Ascending aorta (tissue), 2 donors: ENCODE results near the gene UBXN11. TPM values are rescaled to one million over a fixed set of nuclear protein-coding genes. Genes with fewer than 3 reads are reported as not detected.
A peak's percentile ranks its signal among the peaks of the same experiment; 100 is the strongest.

Experiments
- DNase-seq, 2 donors: peaks; one replicate each; pipeline ENCODE4 v3.0.0-alpha.2; 2019; ENCODE audit warnings: low spot score in 2 of 2
- H3K27ac ChIP-seq, 2 donors: fragments of 200-600 bp; sonication (generic); one replicate each; pipeline ENCODE4 v1.5.1; 2016 to 2017; ENCODE audit warnings: mild to moderate bottlenecking in 1 of 2
- H3K27me3 ChIP-seq: fragments of 200-600 bp; sonication (generic); one replicate; pipeline ENCODE4 v1.5.1; 2017
- H3K36me3 ChIP-seq, 2 donors: fragments of 200-600 bp; sonication (generic); one replicate each; pipeline ENCODE4 v1.5.1; 2016
- H3K4me1 ChIP-seq, 2 donors: fragments of 200-600 bp; sonication (generic); one replicate each; pipeline ENCODE4 v1.5.1; 2016 to 2017; ENCODE audit warnings: mild to moderate bottlenecking in 1 of 2
- H3K4me3 ChIP-seq, 2 donors: fragments of 200-600 bp; sonication (generic); one replicate each; pipeline ENCODE4 v1.5.1; 2016 to 2017; ENCODE audit warnings: mild to moderate bottlenecking in 1 of 2
- H3K9me3 ChIP-seq, 2 donors: fragments of 200-600 bp; sonication (generic); one replicate each; pipeline ENCODE4 v1.5.1; 2016
- CTCF ChIP-seq, 3 experiments: fragments of 200-600 bp in 2 of 3; fragments of 450-650 bp in 1 of 3; sonication (generic) in 2 of 3; IDR thresholded peaks; one replicate each; pipeline ENCODE4 v1.5.1; 2016 to 2019; ENCODE audit warnings: antibody characterized with exemption in 3 of 3, mild to moderate bottlenecking in 1 of 3, moderate library complexity in 1 of 3
- intact Hi-C: fragments of 100-400 bp; cut with DNase I; formaldehyde crosslinking; loops from one replicate; pipeline ENCODE4 v1.15.1; 2023
- total RNA-seq: library from RNA; depleted of rRNA; stranded (reverse); fragments of >200 nt; gene quantifications from one replicate; pipeline ENCODE4 v1.1.0, GENCODE V29; 2016

UBXN11 gene
- total RNA-seq, 1 donor from 2014 or later: 14.5 TPM

DNA sequence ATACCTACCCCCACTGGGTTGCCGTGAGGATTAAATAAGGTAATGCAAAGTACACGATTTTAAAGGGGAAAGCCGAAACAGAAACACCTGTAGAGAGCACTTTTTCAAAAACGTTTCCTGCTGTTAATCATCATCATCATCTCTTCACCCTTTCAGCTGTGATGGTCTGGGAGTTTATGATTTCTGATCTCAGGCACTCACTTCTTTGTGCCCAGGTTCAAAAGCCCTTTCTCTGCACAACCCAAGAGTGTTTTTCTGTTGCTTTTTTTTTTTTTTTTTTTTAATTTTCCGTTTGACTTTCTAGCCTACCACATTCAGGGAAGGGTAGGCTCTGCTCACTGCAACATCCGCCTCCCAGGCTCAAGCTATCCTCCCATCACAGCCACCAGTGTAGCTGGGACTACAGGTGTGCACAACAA is 936 bp upstream of the UBXN11 start:
- intact Hi-C loops: loop anchor here (1.0 kb wide), 1 partner anchor 29 kb away; no protein-coding TSS in a partner anchor
- Histone ChIP-seq H3K4me3 (no peak overlapping the region), H3K27ac (peak overlapping the region in 1 of 2 donors; percentile 20), H3K9me3 (no peaks in the 10 kb centered on the region), H3K27me3 (no peaks in the 10 kb centered on the region), H3K36me3 (no peaks in the 10 kb centered on the region), H3K4me1 (peaks cover 5 to 8% of the 10 kb centered on the region in 2 donors)
- TF ChIP-seq CTCF (IDR thresholded peaks at IDR 0.05): no peak
- DNase-seq: no peak

DNA sequence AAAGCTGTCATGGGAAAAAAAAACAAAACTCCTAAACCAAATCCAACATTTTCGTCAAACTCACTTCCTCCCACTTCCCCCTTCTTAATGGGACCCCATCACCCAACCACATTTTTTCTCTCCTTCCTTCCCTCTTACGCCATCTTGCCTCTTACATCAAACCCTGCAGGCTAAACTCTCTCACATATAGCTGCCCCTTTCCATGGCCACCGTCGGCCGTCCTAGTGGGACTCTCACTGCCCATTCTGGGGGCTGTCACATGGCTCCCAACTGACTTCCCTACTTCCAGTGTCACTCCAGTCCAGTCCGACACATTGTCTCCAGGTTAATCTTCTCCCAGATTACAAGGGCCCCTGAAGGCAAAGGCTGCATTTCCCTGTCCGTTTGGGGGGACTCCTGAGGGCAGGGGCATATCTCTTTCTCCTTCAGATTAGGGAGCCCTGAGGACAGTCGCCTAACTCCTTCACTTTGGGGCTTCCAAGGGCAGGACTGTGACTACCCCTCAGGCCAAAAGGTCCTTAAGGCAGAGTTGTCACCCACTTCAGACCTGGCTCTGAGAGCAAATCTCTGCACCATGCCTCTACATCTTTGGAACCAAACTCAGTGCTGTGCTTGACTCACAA is 658 bp downstream of the UBXN11 start:
- Histone ChIP-seq H3K9me3 (no peaks in the 10 kb centered on the region), H3K4me3 (peak overlapping the region; percentile 68 to 70), H3K27me3 (no peaks in the 10 kb centered on the region), H3K36me3 (no peaks in the 10 kb centered on the region), H3K27ac (peak overlapping the region; percentile 20 to 55), H3K4me1 (peaks cover 5 to 8% of the 10 kb centered on the region in 2 donors)
- TF ChIP-seq CTCF (IDR thresholded peaks at IDR 0.05): no peak
- intact Hi-C loops: no loop called here
- no peak for DNase-seq

DNA sequence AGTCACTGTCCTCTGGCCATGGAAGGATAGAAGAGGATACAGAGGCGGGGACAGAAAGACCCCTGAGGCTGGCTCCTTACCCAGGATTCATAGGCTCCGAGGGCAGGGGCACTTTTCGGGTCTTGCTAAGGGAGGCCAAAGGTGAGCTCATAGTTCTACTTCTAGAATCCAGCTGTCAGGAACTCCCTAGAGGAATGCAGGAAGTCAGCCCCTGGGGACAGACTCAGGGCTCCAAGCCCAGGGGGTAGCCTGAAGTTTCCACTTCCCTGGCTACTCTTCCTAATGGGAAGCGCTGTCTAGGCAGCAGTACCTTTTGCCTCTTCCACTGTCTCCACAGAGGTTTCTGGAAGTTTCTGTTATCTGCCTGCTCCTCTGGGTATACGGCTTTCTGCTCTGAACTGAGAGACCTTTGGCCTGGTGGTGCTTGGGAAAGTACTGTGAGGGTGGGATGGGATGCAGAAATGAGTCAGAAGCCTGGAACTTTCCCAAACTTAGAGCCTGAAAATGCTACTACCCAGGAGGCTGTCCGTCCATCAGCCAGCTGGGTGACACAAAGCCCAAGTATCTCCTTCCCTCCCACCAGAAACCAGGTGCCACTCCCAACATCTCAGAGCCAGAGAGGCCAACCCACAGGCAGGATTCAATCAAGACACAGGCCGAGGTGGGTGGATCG is 3.6 kb downstream of the UBXN11 start:
- DNase-seq: no peak
- H3K36me3 ChIP-seq: no peaks in the 10 kb centered on the region
- H3K4me3 ChIP-seq: no peak overlapping the region
- H3K9me3 ChIP-seq: no peaks in the 10 kb centered on the region
- intact Hi-C loops: no loop called here
- no peak overlapping the region for H3K27ac ChIP-seq
- no peak for TF ChIP-seq CTCF (IDR thresholded peaks at IDR 0.05)
- no peaks in the 10 kb centered on the region for H3K27me3 ChIP-seq
- H3K4me1 ChIP-seq: peaks cover 5 to 8% of the 10 kb centered on the region in 2 donors

DNA sequence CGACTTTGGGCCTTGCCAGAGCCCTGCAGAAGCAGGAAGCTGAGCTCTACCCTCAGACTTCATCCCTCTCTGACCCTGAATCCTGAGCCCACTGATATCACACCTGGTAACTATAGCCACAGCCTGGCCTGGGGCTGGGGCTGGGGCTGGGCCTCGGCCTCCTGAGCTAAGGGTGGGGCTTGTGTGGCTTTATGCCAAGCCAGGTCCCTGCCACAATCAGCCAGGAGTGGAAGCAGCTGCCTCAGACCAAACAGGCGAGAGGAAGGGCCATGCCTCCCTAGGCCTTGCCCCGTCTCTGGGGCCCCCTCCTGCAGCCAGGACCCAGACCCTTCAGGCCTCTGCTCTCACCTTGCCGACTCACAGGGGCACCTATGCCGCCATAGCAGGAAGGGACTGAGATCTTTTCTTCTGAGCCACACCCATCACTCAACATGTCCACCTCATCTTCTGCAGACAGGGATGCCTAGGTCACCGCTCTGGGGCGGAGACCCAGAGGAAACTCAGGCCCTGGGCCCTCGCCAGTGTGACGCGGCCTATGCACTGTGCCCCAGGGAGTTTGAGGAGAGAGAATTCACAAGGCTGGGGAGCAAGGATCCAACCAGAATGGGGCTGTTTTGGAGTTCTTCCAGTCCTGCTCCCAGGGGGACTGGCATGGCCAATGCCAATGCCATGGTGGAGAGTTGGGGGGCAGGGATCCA is 5.7 kb downstream of the UBXN11 start:
- TF ChIP-seq CTCF (IDR thresholded peaks at IDR 0.05): no peak
- peaks cover under 1 to 2% of the 10 kb centered on the region in 2 donors for H3K4me1 ChIP-seq
- intact Hi-C loops: no loop called here
- DNase-seq: no peak
- H3K9me3 ChIP-seq: no peaks in the 10 kb centered on the region
- no peaks in the 10 kb centered on the region for H3K27me3 ChIP-seq
- no peaks in the 10 kb centered on the region for H3K36me3 ChIP-seq
- H3K27ac ChIP-seq: no peak overlapping the region
- H3K4me3 ChIP-seq: no peak overlapping the region

GRCh38 chr1:26297791-26298124 is 8.7 kb downstream of the UBXN11 start:
- Histone ChIP-seq H3K27ac (no peak overlapping the region), H3K27me3 (no peaks in the 10 kb centered on the region), H3K36me3 (no peaks in the 10 kb centered on the region), H3K9me3 (no peaks in the 10 kb centered on the region), H3K4me3 (no peak overlapping the region), H3K4me1 (no peaks in the 10 kb centered on the region)
- DNase-seq: no peak
- intact Hi-C loops: no loop called here
- TF ChIP-seq CTCF (IDR thresholded peaks at IDR 0.05): no peak
